ENCODE data around the gene KCNK16.

Gene KCNK16

GRCh38 chr6:39339096-39339867 is 16.8 kb upstream of the KCNK16 start:
- Histone ChIP-seq H3K9me3 (ENCODE audit: control insufficient read depth, low read length) (no peaks in the 10 kb centered on the region), H3K27me3 (ENCODE audit: control insufficient read depth, insufficient read depth, low read length) (no peaks in the 10 kb centered on the region), H3K4me1 (ENCODE audit: control insufficient read depth, insufficient read depth, low read length) (peaks cover 11% of the 10 kb centered on the region), H3K36me3 (ENCODE audit: control insufficient read depth, insufficient read depth, low read length) (no peaks in the 10 kb centered on the region), H3K9ac (ENCODE audit: low read length) (no peak overlapping the region), H3K4me3 (ENCODE audit: low read length) (no peak overlapping the region)

DNA sequence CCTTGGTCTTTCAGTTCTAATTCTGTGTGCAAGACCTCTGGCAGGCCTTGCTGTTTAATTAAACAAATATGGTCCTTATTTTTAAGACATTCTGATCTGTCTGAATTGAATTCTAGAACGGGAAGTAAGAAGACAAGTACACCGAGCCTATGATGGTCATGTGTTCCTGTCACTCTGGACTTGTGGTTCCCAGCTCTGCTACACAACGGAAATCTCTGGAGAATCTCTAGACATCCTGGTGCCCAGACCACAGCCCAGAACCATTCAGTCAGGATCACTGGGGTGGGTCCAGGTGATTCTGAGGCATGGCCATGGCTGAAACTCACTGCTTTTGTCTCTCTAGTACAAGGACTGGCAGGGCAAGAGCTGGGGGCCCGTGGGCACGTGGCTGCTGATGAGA is 15.9 kb upstream of the KCNK16 start:
- H3K4me3 ChIP-seq (ENCODE audit: low read length), result no peak overlapping the region
- no peaks in the 10 kb centered on the region for H3K36me3 ChIP-seq (ENCODE audit: control insufficient read depth, insufficient read depth, low read length)
- H3K27me3 ChIP-seq (ENCODE audit: control insufficient read depth, insufficient read depth, low read length), result no peaks in the 10 kb centered on the region
- no peaks in the 10 kb centered on the region for H3K9me3 ChIP-seq (ENCODE audit: control insufficient read depth, low read length)
- no peak overlapping the region for H3K9ac ChIP-seq (ENCODE audit: low read length)
- peaks cover 11% of the 10 kb centered on the region for H3K4me1 ChIP-seq (ENCODE audit: control insufficient read depth, insufficient read depth, low read length)

- Histone ChIP-seq H3K4me3 (ENCODE audit: low read length) (no peak overlapping the region), H3K9me3 (ENCODE audit: control insufficient read depth, low read length) (no peaks in the 10 kb centered on the region), H3K27me3 (ENCODE audit: control insufficient read depth, insufficient read depth, low read length) (no peaks in the 10 kb centered on the region), H3K9ac (ENCODE audit: low read length) (no peak overlapping the region), H3K4me1 (ENCODE audit: control insufficient read depth, insufficient read depth, low read length) (peaks cover 11% of the 10 kb centered on the region), H3K36me3 (ENCODE audit: control insufficient read depth, insufficient read depth, low read length) (no peaks in the 10 kb centered on the region)
Measured at GRCh38 chr6:39335780-39336545, 13.5 kb upstream of the KCNK16 start.

DNA sequence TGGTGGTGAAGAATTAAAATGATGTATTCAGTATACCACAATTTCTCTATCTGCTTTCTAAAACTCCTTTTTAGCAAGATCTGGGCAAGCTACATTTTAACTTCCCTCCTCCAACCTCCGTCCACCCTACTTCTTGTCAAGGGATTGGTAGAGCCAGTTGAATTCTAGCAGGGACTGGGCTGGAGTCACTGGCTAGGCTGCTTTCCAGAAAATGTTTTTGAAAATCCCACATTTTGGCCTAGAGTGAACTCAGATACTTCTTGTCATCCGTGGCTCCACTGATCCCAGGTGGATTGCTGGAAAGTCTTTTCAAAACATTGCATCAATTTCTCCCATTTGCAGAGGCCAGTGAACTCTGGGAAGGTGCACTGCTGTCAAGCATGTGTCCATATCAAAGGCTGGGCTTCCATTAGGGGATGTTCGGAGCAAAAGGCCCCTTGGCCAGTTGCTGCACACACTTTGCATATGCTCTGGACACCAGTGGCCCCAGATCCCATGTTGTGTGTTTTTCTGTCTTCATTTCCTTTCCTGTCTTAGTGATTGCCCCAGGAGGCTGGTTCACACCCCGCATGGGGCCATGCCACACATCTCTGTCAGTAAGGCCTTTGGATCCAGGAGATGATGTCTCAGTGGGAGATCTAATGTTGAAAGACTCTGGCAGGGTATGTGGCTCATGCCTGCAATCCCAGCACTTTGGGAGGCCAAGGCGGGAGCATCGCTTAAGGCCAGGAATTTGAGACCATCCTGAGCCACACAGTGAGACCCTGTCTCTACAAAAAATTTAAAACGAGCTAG is 11.3 kb upstream of the KCNK16 start:
- Histone ChIP-seq H3K9me3 (ENCODE audit: control insufficient read depth, low read length) (no peaks in the 10 kb centered on the region), H3K27me3 (ENCODE audit: control insufficient read depth, insufficient read depth, low read length) (no peaks in the 10 kb centered on the region), H3K4me1 (ENCODE audit: control insufficient read depth, insufficient read depth, low read length) (no peaks in the 10 kb centered on the region)

DNA sequence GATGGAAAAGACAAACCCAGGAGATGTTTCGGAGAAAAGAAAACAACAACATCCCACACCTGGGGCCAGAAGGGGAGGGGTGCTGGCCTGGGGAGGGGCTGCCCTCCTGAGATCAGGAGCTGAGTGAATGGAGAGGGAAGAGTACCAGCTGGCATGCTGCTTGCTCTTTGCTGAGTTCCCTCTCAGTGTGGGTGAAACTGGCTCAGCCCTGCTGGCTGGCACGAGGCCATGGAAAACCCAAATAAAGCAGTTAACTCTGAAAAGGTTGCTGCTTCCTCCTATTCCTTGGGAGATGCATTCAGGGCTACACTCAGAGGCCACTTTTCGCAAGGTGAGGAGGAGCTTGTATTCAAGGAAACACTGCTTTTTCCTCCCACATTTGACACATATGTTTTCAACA is 8.0 kb upstream of the KCNK16 start:
- H3K27me3 ChIP-seq (ENCODE audit: control insufficient read depth, insufficient read depth, low read length), result no peaks in the 10 kb centered on the region
- H3K9me3 ChIP-seq (ENCODE audit: control insufficient read depth, low read length), result no peaks in the 10 kb centered on the region
- no peaks in the 10 kb centered on the region for H3K4me1 ChIP-seq (ENCODE audit: control insufficient read depth, insufficient read depth, low read length)
- no peak overlapping the region for H3K9ac ChIP-seq (ENCODE audit: low read length)
- no peaks in the 10 kb centered on the region for H3K36me3 ChIP-seq (ENCODE audit: control insufficient read depth, insufficient read depth, low read length)
- H3K4me3 ChIP-seq (ENCODE audit: low read length), result no peak overlapping the region

More for the DNA sequence above, 11.3 kb upstream of the KCNK16 start:
- no peaks in the 10 kb centered on the region for H3K36me3 ChIP-seq (ENCODE audit: control insufficient read depth, insufficient read depth, low read length)
- H3K9ac ChIP-seq (ENCODE audit: low read length), result no peak overlapping the region
- no peak overlapping the region for H3K4me3 ChIP-seq (ENCODE audit: low read length)

GRCh38 chr6:39330057-39330456 is 7.6 kb upstream of the KCNK16 start:
- Histone ChIP-seq H3K9ac (ENCODE audit: low read length) (no peak overlapping the region), H3K4me3 (ENCODE audit: low read length) (no peak overlapping the region), H3K27me3 (ENCODE audit: control insufficient read depth, insufficient read depth, low read length) (no peaks in the 10 kb centered on the region), H3K9me3 (ENCODE audit: control insufficient read depth, low read length) (no peaks in the 10 kb centered on the region), H3K36me3 (ENCODE audit: control insufficient read depth, insufficient read depth, low read length) (no peaks in the 10 kb centered on the region), H3K4me1 (ENCODE audit: control insufficient read depth, insufficient read depth, low read length) (no peaks in the 10 kb centered on the region)

DNA sequence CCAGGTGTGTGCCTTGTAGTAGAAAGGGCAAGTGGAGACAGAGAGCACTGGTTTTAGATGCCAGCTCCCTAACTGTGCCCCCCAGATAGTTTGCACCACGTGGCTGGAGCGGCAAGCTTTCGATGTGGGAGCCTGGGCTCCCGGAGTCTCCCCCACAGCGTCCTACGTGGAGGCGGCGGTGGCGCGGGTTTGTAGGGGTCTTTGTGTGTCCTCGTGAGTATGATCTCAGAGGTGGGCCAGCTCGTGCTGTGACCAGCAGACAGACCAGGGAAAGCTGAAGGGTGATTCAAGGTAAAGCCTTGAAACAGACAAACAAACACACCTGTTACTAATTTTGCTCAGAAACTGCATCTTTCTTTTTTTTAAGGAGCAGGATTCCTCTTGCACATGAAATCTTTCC is 5.6 kb upstream of the KCNK16 start:
- H3K4me1 ChIP-seq (ENCODE audit: control insufficient read depth, insufficient read depth, low read length), result no peaks in the 10 kb centered on the region
- no peak overlapping the region for H3K9ac ChIP-seq (ENCODE audit: low read length)

DNA sequence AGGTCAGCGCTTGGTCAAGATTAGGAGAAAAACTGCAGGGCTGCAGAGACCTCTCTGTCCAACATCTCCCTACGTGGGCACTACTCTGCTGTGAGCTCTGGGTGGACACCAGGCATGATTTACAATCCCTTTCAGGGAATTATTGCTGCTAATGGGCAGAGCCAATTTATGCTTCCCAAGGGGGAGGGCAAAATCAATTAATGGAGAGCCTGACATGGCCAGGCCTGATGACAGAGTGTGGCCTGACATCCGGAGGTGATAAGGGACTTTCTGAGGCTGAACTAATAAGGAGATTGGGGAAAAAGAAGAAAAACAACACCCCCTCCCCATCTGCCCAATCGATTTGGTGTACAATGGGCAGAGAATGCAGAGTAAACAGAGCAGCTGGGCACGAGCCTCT is 5.0 kb upstream of the KCNK16 start:
- no peaks in the 10 kb centered on the region for H3K27me3 ChIP-seq (ENCODE audit: control insufficient read depth, insufficient read depth, low read length)
- H3K9ac ChIP-seq (ENCODE audit: low read length), result no peak overlapping the region
- H3K4me1 ChIP-seq (ENCODE audit: control insufficient read depth, insufficient read depth, low read length), result no peaks in the 10 kb centered on the region
- no peaks in the 10 kb centered on the region for H3K9me3 ChIP-seq (ENCODE audit: control insufficient read depth, low read length)
- no peaks in the 10 kb centered on the region for H3K36me3 ChIP-seq (ENCODE audit: control insufficient read depth, insufficient read depth, low read length)
- no peak overlapping the region for H3K4me3 ChIP-seq (ENCODE audit: low read length)

More for the DNA sequence above, 5.6 kb upstream of the KCNK16 start:
- no peak overlapping the region for H3K4me3 ChIP-seq (ENCODE audit: low read length)
- H3K36me3 ChIP-seq (ENCODE audit: control insufficient read depth, insufficient read depth, low read length), result no peaks in the 10 kb centered on the region
- no peaks in the 10 kb centered on the region for H3K27me3 ChIP-seq (ENCODE audit: control insufficient read depth, insufficient read depth, low read length)
- no peaks in the 10 kb centered on the region for H3K9me3 ChIP-seq (ENCODE audit: control insufficient read depth, low read length)

DNA sequence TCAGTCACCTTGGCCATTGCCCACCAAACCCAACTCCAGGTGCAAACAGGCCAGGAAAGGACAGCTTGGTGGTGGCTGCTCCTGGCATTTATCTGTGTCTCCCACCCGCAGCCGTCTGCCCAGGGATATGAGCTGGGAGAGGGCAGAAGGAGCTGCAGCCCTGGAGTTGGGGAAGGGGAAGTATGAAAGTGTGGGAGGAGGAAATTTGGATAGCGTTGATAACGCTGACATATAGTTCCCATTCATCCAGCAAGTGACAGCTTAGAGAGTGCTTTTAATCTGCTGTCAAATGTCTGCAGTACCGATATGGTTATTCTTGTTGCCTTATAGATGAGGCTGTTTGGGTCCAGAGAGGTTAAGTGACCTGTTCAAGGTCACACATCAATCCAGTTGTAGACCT is 741 bp downstream of the KCNK16 start:
- no peak overlapping the region for H3K4me3 ChIP-seq (ENCODE audit: low read length)
- H3K36me3 ChIP-seq (ENCODE audit: control insufficient read depth, insufficient read depth, low read length), result no peaks in the 10 kb centered on the region
- no peaks in the 10 kb centered on the region for H3K9me3 ChIP-seq (ENCODE audit: control insufficient read depth, low read length)
- no peak overlapping the region for H3K9ac ChIP-seq (ENCODE audit: low read length)
- no peaks in the 10 kb centered on the region for H3K4me1 ChIP-seq (ENCODE audit: control insufficient read depth, insufficient read depth, low read length)
- no peaks in the 10 kb centered on the region for H3K27me3 ChIP-seq (ENCODE audit: control insufficient read depth, insufficient read depth, low read length)

DNA sequence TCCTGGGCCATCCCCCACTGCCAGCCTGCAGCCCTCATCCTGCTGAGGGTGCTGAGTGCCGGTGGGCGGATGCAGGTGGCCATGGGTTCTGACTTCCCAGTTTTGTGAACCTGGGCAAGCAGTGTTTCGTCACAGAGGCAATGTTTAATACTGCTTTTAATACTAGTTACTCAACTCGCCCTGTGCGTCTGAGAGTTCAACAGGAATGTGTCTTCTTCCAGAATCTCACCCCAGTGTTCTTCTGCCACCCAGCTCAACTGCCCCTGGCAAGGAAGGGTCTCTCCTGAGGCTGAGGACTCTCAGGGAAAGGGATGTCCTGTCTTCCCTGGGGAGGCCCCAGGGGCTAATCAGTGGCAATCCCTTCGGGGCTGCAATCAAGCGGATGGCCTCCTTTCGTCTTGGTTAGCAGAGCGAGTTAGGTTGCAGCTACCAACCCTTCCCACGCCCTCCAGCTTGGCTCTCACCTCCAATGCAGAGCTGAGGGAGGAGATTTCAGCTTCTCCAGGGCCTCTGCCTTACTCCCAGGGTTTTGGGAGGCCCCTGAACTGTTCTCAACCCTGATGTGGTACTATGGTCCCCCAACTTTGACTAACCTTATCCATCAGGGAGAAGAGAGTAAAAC is 2.0 kb downstream of the KCNK16 start:
- Histone ChIP-seq H3K36me3 (ENCODE audit: control insufficient read depth, insufficient read depth, low read length) (no peaks in the 10 kb centered on the region), H3K27me3 (ENCODE audit: control insufficient read depth, insufficient read depth, low read length) (peaks cover 3% of the 10 kb centered on the region), H3K9ac (ENCODE audit: low read length) (no peak overlapping the region), H3K9me3 (ENCODE audit: control insufficient read depth, low read length) (no peaks in the 10 kb centered on the region), H3K4me3 (ENCODE audit: low read length) (no peak overlapping the region), H3K4me1 (ENCODE audit: control insufficient read depth, insufficient read depth, low read length) (no peaks in the 10 kb centered on the region)

DNA sequence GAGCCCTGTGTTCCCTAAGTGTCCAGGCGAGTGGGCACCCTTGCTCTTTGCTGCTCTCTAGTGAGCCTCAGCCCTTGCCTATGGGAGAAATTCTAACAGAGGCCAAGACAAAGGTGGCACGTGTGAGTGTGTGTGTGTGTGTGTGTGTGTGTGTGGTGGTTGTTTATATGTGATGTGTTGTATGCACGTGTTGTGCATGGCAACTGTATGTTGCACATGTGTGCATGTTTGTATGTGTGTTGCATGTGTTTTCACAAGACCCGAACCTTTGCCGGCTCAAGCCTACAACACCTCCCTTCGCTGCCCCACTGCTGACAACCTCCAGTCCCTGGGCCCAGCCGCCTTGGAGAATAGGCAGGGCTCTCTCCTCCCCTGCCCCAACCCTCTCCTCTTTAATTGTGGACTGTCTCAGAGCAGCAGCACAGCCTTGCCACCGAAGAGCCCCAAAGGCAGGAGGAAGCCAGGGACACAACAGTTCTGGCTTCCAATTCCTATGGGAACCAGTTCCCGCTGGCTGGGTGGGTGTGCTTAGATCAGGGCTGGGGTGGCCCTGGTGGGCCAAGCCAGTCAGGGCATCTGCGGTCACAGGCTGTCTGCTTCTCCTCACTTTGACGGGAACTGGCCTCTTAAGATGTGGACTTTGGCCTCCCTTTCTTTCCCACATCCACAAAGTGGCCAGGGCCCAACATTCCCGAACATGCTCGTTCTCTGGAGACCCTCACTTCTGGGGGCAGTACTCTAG is 2.7 kb downstream of the KCNK16 start:
- H3K9ac ChIP-seq (ENCODE audit: low read length), result no peak overlapping the region
- H3K4me3 ChIP-seq (ENCODE audit: low read length), result no peak overlapping the region
- no peaks in the 10 kb centered on the region for H3K9me3 ChIP-seq (ENCODE audit: control insufficient read depth, low read length)
- H3K4me1 ChIP-seq (ENCODE audit: control insufficient read depth, insufficient read depth, low read length), result no peaks in the 10 kb centered on the region
- no peaks in the 10 kb centered on the region for H3K36me3 ChIP-seq (ENCODE audit: control insufficient read depth, insufficient read depth, low read length)
- peaks cover 10% of the 10 kb centered on the region for H3K27me3 ChIP-seq (ENCODE audit: control insufficient read depth, insufficient read depth, low read length)

Data from mucosa of stomach (tissue), 1 donor.